A549 (cell line): Measurements from ENCODE around the gene DCAF15.

ENCODE experiments used
- EHF ChIP-seq: fragments of 250-450 bp; sonication (Bioruptor Pico); IDR thresholded peaks from 2 replicates; pipeline ENCODE4 v1.5.0; 2020; ENCODE audit warnings: mild to moderate bottlenecking
- EP300 ChIP-seq, 2 experiments: fragments of >200 bp; sonication (Bioruptor Twin); formaldehyde crosslinking; IDR thresholded peaks; 2 replicates in 1 of 2; 3 replicates in 1 of 2; pipeline ENCODE4 v1.6.1; 2016 to 2017
- TF ChIP-seq, protein P1 (sequence below): fragments of >200 bp; sonication (Bioruptor Twin); formaldehyde crosslinking; IDR thresholded peaks from 3 replicates; pipeline ENCODE4 v1.5.1; 2016
- TF ChIP-seq, protein P2 (sequence below): fragments of 150-350 bp; IDR thresholded peaks from 2 replicates; pipeline ENCODE4 v1.6.1; 2014; ENCODE audit warnings: low read depth, mild to moderate bottlenecking, low read length

DNA sequence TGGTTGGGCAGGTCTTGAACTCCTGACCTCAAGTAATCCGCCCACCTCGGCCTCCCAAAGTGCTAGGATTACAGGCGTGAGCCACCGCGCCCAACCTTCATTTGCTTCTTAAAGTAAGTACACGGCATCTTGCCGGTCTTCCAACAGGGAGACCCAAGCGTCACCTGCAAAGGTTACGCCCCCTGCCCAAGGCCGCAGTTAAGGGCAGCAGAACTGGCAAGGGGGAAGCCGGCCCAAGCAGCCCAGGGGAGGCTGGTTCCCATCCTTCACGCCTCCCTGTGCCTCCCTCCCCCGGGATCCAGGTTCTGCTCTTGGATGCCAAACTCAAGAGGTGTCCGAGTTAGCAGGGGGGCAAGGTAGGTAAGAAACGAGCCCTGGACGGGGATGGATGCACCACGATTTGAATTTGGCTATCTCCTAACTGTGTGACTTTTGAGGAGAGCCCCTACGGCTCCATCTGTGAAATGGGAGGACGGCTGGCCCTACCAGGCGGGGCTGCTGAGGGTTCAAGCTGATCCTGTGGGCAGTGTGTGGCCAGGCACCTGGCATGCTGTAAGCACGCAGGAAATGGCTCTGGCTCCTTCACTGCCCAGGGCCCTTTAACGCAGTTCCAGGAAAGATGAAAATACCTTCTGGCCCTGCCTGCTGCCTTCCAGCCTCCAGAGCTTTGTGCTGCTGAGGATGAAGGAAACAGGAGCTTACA is 44.8 kb downstream of the DCAF15 start:
- TF ChIP-seq, protein P1, sequence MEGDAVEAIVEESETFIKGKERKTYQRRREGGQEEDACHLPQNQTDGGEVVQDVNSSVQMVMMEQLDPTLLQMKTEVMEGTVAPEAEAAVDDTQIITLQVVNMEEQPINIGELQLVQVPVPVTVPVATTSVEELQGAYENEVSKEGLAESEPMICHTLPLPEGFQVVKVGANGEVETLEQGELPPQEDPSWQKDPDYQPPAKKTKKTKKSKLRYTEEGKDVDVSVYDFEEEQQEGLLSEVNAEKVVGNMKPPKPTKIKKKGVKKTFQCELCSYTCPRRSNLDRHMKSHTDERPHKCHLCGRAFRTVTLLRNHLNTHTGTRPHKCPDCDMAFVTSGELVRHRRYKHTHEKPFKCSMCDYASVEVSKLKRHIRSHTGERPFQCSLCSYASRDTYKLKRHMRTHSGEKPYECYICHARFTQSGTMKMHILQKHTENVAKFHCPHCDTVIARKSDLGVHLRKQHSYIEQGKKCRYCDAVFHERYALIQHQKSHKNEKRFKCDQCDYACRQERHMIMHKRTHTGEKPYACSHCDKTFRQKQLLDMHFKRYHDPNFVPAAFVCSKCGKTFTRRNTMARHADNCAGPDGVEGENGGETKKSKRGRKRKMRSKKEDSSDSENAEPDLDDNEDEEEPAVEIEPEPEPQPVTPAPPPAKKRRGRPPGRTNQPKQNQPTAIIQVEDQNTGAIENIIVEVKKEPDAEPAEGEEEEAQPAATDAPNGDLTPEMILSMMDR: no peak
- TF ChIP-seq EHF (CRISPR knock-in tag) (no peak), EP300 (IDR thresholded peaks at IDR 0.05) (no peak)
- TF ChIP-seq, protein P2, sequence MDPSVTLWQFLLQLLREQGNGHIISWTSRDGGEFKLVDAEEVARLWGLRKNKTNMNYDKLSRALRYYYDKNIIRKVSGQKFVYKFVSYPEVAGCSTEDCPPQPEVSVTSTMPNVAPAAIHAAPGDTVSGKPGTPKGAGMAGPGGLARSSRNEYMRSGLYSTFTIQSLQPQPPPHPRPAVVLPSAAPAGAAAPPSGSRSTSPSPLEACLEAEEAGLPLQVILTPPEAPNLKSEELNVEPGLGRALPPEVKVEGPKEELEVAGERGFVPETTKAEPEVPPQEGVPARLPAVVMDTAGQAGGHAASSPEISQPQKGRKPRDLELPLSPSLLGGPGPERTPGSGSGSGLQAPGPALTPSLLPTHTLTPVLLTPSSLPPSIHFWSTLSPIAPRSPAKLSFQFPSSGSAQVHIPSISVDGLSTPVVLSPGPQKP: no peak
